ENCODE data around the gene MYL6B.
A peak's percentile ranks its signal among the peaks of the same experiment; 100 is the strongest.
"Not testable (repeated sequence)": the region's sequence is repeated elsewhere in the genome, so short reads cannot be mapped to it uniquely, and the experiment has no call there.

MYL6B gene

DNA sequence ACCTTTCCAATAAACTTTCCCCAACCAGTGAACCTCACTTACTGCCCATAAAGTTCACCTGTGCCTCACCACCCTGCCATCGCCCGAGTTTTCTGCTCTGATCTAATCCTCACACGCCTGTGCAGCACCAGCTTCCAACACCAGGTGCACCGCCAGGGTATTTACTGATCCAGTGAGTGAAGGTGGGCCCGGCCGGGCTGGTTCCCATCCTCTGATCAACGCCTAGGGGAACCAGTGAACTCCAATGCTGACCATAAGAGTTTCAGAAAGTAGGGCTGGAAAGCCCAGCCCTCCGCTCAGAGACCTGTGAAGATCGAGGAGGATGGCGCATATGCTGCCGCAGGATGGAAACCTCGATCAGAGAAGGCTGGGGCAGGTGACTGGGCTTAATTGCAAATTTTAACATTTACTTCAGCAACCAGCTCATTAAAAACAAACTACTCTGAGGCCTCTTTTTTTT, 685 bp upstream of the MYL6B start:
- H3K4me3 ChIP-seq (ENCODE audit: low read depth in 1 of 2, low read length in 2 of 2) = peak overlapping the region; percentile 62 to 93
- peak overlapping the region; percentile 79 to 85 for H3K9ac ChIP-seq (ENCODE audit: low read depth in 1 of 2, low read length in 2 of 2)
- no peaks in the 10 kb centered on the region for H3K9me3 ChIP-seq (ENCODE audit: control insufficient read depth in 1 of 2, low read length in 2 of 2)
- H3K36me3 ChIP-seq (ENCODE audit: control insufficient read depth in 1 of 2, insufficient read depth in 2 of 2, low read length in 2 of 2) = no peaks in the 10 kb centered on the region
- no peaks in the 10 kb centered on the region for H3K27me3 ChIP-seq (ENCODE audit: control insufficient read depth in 1 of 2, insufficient read depth in 2 of 2, low read length in 2 of 2)
- peak overlapping the region; percentile 81 for H3K27ac ChIP-seq (ENCODE audit: low read depth, low read length)
- H3K4me1 ChIP-seq (ENCODE audit: control insufficient read depth in 1 of 2, insufficient read depth in 2 of 2, low read length in 2 of 2) = peaks cover 32 to 34% of the 10 kb centered on the region in 2 donors

DNA sequence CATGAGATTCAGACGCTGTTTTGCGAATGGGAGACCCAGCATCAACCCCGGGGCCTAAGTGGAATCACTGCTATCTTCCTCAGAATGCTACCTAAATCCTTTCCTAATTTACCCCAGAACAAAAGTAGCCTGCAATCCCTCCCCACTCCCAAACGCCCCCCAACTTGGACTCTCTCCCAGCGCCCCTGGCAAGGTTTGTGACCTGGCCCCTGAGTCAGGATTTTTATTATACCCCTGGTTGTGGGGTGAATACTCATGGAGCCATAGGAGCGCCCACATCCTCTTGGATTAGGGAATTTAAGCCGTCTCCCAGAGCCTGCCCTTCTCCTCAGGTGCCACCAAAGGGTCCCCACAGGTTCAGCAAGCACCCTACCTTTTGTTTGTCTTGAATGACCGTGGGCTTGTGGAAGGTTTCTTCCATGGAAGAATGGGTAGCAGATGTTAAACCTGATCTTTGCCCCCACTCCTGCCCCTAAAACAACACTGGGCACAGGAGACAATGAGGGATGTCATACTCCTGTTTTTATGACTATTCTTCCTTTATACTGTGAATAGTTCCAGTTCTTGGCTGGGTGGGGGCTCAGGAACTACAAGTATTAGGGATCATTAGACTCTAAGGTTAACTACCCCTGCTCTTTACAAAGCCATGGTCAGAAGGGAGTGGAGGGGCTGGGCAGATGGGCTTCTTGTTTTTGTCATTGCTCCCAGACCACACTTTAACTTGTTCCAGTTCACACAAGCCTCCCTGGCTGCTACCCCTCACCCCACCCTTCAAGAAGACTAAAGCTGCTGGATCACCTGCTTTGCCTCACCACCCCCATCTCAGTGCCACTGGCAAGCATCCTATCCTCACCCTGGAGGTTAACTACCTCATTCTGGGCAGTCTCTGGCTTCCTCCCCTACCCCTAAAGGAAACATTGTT, 630 bp downstream of the MYL6B start:
- no peak overlapping the region for H3K27ac ChIP-seq (ENCODE audit: low read depth, low read length)

DNA sequence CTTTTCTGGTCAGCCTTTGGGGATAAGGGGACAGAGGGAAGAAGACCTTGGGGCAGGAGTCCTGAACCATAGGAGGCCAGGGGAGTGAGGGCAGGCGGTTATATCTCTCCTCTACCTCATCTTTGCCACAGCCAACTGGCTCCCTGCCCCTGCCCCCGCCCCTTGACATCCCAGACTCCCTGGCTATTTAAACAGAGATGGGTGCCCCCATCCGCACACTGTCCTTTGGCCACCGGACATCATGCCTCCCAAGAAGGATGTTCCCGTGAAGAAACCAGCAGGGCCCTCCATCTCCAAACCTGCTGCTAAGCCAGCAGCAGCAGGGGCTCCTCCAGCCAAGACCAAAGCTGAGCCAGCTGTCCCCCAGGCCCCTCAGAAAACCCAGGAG, 1.3 kb downstream of the MYL6B start:
- no peak overlapping the region for H3K4me3 ChIP-seq (ENCODE audit: low read depth in 1 of 2, low read length in 2 of 2)

More for the DNA sequence above, 630 bp downstream of the MYL6B start:
- peak overlapping the region; percentile 62 to 93 for H3K4me3 ChIP-seq (ENCODE audit: low read depth in 1 of 2, low read length in 2 of 2)
- no peaks in the 10 kb centered on the region for H3K27me3 ChIP-seq (ENCODE audit: control insufficient read depth in 1 of 2, insufficient read depth in 2 of 2, low read length in 2 of 2)
- peaks cover 31 to 33% of the 10 kb centered on the region in 2 donors for H3K4me1 ChIP-seq (ENCODE audit: control insufficient read depth in 1 of 2, insufficient read depth in 2 of 2, low read length in 2 of 2)
- no peaks in the 10 kb centered on the region for H3K36me3 ChIP-seq (ENCODE audit: control insufficient read depth in 1 of 2, insufficient read depth in 2 of 2, low read length in 2 of 2)
- H3K9ac ChIP-seq (ENCODE audit: low read depth in 1 of 2, low read length in 2 of 2) = peak overlapping the region; percentile 35 to 85
- no peaks in the 10 kb centered on the region for H3K9me3 ChIP-seq (ENCODE audit: control insufficient read depth in 1 of 2, low read length in 2 of 2)

DNA sequence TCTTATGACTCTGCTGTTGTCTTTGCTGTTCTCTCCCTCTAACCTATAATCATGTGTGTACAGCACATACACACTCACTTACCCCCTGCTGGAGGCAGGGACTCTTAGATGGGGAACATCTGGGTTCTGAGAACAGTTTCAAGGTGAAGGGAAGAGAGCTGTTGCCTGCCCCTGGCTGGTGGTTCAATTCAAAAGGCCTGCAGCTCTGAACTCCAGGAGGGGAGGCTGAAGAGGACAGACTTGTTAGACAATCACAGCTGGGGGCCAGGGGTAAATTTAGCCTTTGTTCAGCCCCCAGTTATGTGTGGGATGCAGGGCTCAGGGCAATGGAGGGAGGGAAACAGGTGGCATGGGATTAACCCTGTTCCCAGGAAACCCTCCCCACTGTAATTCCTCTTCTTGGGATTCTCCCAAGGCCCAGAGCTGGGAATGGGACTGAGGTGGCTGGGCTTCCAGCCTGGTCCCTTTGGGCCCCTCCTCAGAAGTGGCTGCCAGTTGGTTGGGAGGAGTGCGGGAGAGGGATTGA, 1.9 kb downstream of the MYL6B start:
- Histone ChIP-seq H3K9me3 (ENCODE audit: control insufficient read depth in 1 of 2, low read length in 2 of 2) (no peaks in the 10 kb centered on the region), H3K9ac (ENCODE audit: low read depth in 1 of 2, low read length in 2 of 2) (no peak overlapping the region), H3K27ac (ENCODE audit: low read depth, low read length) (no peak overlapping the region), H3K27me3 (ENCODE audit: control insufficient read depth in 1 of 2, insufficient read depth in 2 of 2, low read length in 2 of 2) (no peaks in the 10 kb centered on the region), H3K36me3 (ENCODE audit: control insufficient read depth in 1 of 2, insufficient read depth in 2 of 2, low read length in 2 of 2) (peaks cover 0 to 1% of the 10 kb centered on the region in 2 donors), H3K4me3 (ENCODE audit: low read depth in 1 of 2, low read length in 2 of 2) (no peak overlapping the region), H3K4me1 (ENCODE audit: control insufficient read depth in 1 of 2, insufficient read depth in 2 of 2, low read length in 2 of 2) (peaks cover 31 to 34% of the 10 kb centered on the region in 2 donors)

More for the DNA sequence above, 1.3 kb downstream of the MYL6B start:
- no peaks in the 10 kb centered on the region for H3K9me3 ChIP-seq (ENCODE audit: control insufficient read depth in 1 of 2, low read length in 2 of 2)
- no peak overlapping the region for H3K9ac ChIP-seq (ENCODE audit: low read depth in 1 of 2, low read length in 2 of 2)
- no peaks in the 10 kb centered on the region for H3K36me3 ChIP-seq (ENCODE audit: control insufficient read depth in 1 of 2, insufficient read depth in 2 of 2, low read length in 2 of 2)
- H3K4me1 ChIP-seq (ENCODE audit: control insufficient read depth in 1 of 2, insufficient read depth in 2 of 2, low read length in 2 of 2) = peaks cover 31 to 33% of the 10 kb centered on the region in 2 donors
- H3K27ac ChIP-seq (ENCODE audit: low read depth, low read length) = no peak overlapping the region
- H3K27me3 ChIP-seq (ENCODE audit: control insufficient read depth in 1 of 2, insufficient read depth in 2 of 2, low read length in 2 of 2) = no peaks in the 10 kb centered on the region

- no peaks in the 10 kb centered on the region for H3K9me3 ChIP-seq (ENCODE audit: control insufficient read depth in 1 of 2, low read length in 2 of 2)
- no peak overlapping the region for H3K9ac ChIP-seq (ENCODE audit: low read depth in 1 of 2, low read length in 2 of 2)
- H3K4me3 ChIP-seq (ENCODE audit: low read depth in 1 of 2, low read length in 2 of 2) = no peak overlapping the region
- peaks cover 2 to 6% of the 10 kb centered on the region in 2 donors for H3K36me3 ChIP-seq (ENCODE audit: control insufficient read depth in 1 of 2, insufficient read depth in 2 of 2, low read length in 2 of 2)
- H3K27ac ChIP-seq (ENCODE audit: low read depth, low read length) = no peak overlapping the region
- no peaks in the 10 kb centered on the region for H3K27me3 ChIP-seq (ENCODE audit: control insufficient read depth in 1 of 2, insufficient read depth in 2 of 2, low read length in 2 of 2)
- H3K4me1 ChIP-seq (ENCODE audit: control insufficient read depth in 1 of 2, insufficient read depth in 2 of 2, low read length in 2 of 2) = peaks cover 35 to 39% of the 10 kb centered on the region in 2 donors
Observed at GRCh38 chr12:56154818-56155217, 2.4 kb downstream of the MYL6B start.

DNA sequence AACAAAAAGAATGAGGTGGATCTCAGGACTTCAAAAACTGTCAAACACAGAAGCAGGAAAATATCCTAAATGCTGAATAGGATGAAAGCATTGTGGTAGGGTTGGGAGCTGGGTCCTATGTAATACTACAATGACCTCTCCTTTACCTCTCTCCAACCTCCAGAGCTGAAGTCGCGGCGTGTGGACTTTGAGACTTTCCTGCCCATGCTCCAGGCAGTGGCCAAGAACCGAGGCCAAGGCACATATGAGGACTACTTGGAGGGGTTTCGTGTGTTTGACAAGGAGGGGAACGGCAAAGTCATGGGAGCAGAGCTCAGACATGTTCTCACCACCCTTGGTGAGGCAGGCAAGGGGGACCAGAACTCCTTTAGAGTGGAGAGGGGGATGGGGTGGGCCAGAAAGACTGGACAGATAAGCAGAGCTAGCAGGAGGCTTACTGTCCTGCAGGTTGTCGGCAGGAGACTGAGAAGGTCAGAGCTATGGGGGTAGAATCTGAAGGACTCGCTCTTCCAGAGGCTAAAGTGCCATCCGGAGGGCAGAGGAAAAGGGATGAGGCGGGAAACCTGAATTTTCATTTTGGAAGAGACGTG, 3.0 kb downstream of the MYL6B start:
- no peak overlapping the region for H3K9ac ChIP-seq (ENCODE audit: low read depth in 1 of 2, low read length in 2 of 2)
- peaks cover 7 to 12% of the 10 kb centered on the region in 2 donors for H3K36me3 ChIP-seq (ENCODE audit: control insufficient read depth in 1 of 2, insufficient read depth in 2 of 2, low read length in 2 of 2)
- no peaks in the 10 kb centered on the region for H3K27me3 ChIP-seq (ENCODE audit: control insufficient read depth in 1 of 2, insufficient read depth in 2 of 2, low read length in 2 of 2)
- H3K4me3 ChIP-seq (ENCODE audit: low read depth in 1 of 2, low read length in 2 of 2) = no peak overlapping the region
- H3K27ac ChIP-seq (ENCODE audit: low read depth, low read length) = no peak overlapping the region
- H3K9me3 ChIP-seq (ENCODE audit: control insufficient read depth in 1 of 2, low read length in 2 of 2) = no peaks in the 10 kb centered on the region
- H3K4me1 ChIP-seq (ENCODE audit: control insufficient read depth in 1 of 2, insufficient read depth in 2 of 2, low read length in 2 of 2) = peaks cover 39 to 44% of the 10 kb centered on the region in 2 donors

DNA sequence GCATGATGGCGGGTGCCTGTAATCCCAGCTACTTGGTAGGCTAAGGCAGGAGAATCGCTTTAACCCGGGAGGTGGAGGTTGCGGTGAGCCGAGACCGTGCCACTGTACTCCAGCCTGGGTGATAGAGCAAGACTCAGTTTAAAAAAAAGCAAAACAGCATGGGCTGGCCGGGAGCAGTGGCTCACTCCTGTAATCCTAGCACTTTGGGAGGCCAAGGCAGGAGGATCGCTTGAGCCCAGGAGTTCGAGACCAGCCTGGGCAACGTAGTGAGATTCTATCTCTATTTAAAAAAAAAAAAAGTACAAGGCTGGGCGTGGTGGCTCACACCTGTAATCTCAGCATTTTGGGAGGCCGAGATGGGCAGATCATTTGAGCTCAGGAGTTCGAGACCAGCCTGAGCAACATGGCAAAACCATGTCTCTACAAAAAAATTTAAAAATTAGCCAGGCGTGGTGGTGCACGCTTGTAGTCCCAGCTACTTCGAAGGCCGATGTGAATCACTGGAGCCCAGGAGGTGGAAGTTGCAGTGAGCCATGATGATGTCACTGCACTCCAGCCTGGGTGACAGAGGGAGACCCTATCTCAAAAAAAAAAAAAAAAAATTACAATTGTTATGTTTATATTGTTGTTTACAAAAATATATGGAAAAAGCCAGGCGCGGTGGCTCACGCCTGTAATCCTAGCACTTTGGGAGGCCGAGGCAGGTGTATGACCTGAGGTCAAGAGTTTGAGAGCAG, 4.2 kb downstream of the MYL6B start:
- H3K27me3 ChIP-seq (ENCODE audit: control insufficient read depth in 1 of 2, insufficient read depth in 2 of 2, low read length in 2 of 2); H3K27ac ChIP-seq (ENCODE audit: low read depth, low read length); H3K9me3 ChIP-seq (ENCODE audit: control insufficient read depth in 1 of 2, low read length in 2 of 2): not testable (repeated sequence)
- Histone ChIP-seq H3K4me3 (ENCODE audit: low read depth in 1 of 2, low read length in 2 of 2) (peak overlapping the region; percentile 76 to 78), H3K36me3 (ENCODE audit: control insufficient read depth in 1 of 2, insufficient read depth in 2 of 2, low read length in 2 of 2) (peaks cover 20 to 24% of the 10 kb centered on the region in 2 donors), H3K9ac (ENCODE audit: low read depth in 1 of 2, low read length in 2 of 2) (peak overlapping the region; percentile 94 to 100), H3K4me1 (ENCODE audit: control insufficient read depth in 1 of 2, insufficient read depth in 2 of 2, low read length in 2 of 2) (peaks cover 42 to 52% of the 10 kb centered on the region in 2 donors)

DNA sequence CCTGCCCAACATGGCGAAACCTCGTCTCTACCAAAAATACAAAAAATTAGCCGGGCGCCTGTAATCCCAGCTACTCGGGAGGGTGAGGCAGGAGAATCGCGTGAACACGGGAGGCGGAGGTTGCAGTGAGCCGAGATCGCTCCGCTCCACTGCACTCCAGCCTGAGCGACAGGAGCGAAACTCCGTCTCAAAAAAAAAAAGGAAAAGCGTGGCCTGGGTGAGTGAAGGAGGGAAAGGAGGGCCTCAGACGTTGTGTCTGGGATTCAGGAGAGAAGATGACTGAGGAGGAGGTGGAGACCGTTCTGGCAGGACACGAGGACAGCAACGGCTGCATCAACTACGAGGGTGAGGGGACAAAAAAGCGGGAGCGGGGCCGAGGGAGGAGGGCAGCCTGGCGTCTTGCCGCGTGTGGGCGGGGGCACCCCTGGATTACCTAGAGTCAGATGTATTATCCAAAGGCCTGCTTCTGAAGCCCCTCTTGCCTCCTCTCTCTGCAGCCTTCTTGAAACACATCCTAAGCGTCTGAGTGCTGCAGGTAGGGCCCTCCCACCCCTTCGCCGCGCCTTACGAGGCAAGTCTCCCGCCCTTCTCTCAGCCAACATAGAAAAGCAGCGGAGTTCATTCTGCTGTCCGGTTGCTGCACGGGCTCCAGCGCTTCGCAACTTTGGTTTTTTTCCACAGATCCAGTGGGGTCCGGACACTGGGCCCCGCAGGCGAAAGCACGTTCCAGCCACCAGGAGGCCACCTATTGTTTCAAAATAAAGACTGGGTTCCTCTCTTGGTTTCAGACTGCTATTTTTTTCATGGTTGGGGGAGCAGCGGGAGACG, 5.0 kb downstream of the MYL6B start:
- Histone ChIP-seq H3K27me3 (ENCODE audit: control insufficient read depth in 1 of 2, insufficient read depth in 2 of 2, low read length in 2 of 2) (no peaks in the 10 kb centered on the region), H3K27ac (ENCODE audit: low read depth, low read length) (peak overlapping the region; percentile 78), H3K9ac (ENCODE audit: low read depth in 1 of 2, low read length in 2 of 2) (peak overlapping the region; percentile 94 to 100), H3K4me1 (ENCODE audit: control insufficient read depth in 1 of 2, insufficient read depth in 2 of 2, low read length in 2 of 2) (peaks cover 43 to 56% of the 10 kb centered on the region in 2 donors), H3K4me3 (ENCODE audit: low read depth in 1 of 2, low read length in 2 of 2) (peak overlapping the region; percentile 76 to 78), H3K9me3 (ENCODE audit: control insufficient read depth in 1 of 2, low read length in 2 of 2) (no peaks in the 10 kb centered on the region), H3K36me3 (ENCODE audit: control insufficient read depth in 1 of 2, insufficient read depth in 2 of 2, low read length in 2 of 2) (peaks cover 28 to 31% of the 10 kb centered on the region in 2 donors)

Data from duodenal mucosa (tissue), 2 donors.